ENCODE measurements around the gene SGIP1.

SGIP1 gene

DNA sequence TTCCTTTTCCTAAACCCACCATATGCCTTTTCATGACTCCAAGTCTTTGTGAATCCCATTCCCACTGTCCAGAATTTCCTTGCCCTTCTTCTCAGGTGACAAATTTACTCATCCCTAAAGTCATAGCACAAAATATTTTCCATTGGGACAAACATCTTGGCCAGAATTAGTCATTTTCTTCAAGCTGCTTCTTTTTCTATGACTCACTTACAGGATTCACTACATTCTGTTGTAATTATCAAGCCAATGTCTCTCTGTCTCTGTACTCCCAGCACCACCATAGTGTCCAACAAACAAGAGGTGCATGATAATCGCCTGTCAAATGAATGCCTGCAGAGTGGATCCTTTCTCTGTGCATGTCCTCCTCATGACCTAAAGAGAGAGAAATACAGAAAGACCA lies 37.8 kb downstream of the SGIP1 start:
- TF ChIP-seq, protein P1, sequence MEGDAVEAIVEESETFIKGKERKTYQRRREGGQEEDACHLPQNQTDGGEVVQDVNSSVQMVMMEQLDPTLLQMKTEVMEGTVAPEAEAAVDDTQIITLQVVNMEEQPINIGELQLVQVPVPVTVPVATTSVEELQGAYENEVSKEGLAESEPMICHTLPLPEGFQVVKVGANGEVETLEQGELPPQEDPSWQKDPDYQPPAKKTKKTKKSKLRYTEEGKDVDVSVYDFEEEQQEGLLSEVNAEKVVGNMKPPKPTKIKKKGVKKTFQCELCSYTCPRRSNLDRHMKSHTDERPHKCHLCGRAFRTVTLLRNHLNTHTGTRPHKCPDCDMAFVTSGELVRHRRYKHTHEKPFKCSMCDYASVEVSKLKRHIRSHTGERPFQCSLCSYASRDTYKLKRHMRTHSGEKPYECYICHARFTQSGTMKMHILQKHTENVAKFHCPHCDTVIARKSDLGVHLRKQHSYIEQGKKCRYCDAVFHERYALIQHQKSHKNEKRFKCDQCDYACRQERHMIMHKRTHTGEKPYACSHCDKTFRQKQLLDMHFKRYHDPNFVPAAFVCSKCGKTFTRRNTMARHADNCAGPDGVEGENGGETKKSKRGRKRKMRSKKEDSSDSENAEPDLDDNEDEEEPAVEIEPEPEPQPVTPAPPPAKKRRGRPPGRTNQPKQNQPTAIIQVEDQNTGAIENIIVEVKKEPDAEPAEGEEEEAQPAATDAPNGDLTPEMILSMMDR (IDR thresholded peaks at IDR 0.05) = no peak

DNA sequence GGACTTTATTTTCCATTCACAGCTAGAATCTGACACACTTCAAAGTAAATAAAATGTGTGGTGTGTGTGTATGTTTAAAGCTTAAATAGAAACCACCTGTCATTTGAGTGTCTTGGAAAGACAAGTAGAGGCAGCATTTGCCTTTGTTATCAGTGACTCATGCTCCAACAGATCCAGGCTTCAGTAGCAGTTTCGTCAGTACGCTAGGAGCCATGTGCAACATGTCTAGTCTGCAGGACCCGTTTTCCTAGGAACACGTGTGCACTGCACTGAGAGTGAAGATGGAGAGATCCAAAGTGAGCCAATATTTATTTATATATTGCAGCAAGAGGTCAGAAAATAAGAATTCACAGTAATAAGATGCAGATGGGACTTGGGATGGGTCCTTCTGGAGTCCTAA lies 41.8 kb downstream of the SGIP1 start:
- TF ChIP-seq, protein P1 (IDR thresholded peaks at IDR 0.05) = no peak

DNA sequence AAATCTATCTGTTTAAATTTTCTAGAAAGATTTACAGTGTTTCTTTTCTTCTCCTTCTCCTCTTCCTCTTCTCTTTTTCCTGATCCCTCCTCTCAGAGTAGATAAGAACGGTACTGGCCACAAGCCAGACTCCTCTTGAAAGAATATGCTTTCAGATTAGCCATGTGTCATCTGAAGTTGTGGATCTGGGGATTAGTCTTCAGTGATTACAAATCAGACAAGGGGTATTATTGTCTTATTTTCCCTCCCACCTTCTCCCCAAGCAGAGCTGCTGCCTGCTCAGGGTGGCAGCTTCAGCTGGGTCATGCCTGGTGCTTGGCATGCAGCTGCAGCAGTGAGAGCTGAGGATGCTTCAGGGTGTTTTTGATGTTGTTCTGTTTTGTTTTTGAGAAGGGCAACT lies 42.7 kb downstream of the SGIP1 start:
- TF ChIP-seq, protein P1 (IDR thresholded peaks at IDR 0.05) = no peak

DNA sequence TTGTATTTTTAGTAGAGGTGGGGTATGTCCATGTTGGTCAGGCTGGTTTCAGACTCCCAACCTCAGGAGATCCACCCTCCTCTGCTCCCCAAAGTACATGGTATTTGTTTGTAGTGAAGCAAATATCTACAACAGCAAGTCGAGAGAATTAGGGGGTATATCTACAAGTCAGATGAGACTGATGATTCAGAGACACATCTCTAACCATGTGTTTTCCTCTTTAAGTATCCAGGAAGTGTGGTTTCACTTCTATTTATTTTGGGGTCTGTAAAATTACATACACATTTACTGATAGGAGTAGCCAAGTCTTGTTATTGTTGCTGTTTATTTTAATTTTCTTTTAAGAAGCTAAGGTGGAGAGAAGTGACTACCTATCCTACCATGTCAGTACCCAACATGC lies 44.9 kb downstream of the SGIP1 start:
- TF ChIP-seq, protein P1 (IDR thresholded peaks at IDR 0.05) = no peak

DNA sequence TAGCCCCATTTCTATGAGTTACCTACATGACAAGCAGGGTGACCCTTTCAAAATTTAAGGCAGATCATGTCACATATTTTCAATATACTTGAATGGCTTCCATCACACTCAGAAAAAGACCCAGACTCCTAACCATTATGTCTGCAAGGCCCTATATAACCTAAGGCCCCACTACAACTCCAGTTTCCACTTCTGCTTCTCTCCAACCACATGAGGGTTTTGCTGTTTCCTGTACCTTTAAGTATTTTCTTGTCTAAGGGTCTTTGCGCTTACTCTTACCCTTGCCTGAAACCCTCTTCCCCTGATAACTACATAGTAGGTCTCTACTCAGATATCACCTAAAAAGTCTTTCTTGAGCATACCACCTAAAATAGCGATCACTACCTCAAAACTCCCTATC lies 46.1 kb downstream of the SGIP1 start:
- TF ChIP-seq, protein P1 (IDR thresholded peaks at IDR 0.05) = no peak

DNA sequence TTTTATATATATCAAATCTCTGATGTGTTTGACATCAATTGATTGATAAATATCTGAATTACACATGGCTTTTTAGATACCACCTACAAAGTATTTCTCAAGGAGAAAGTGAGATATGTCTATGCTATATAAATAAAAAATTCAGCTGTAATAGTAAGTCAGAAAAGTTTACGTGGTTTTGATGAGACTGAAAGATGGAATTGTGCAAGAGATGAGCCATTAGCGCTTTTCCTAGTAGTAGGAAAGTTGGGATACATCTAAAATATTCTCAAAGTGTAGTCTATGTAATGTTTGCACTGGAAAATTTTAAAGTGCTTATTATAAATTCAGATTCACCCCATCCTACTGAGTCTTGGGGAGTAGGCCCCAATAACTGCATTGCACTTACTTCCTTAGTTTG lies 49.1 kb downstream of the SGIP1 start:
- TF ChIP-seq, protein P1 (IDR thresholded peaks at IDR 0.05) = no peak

DNA sequence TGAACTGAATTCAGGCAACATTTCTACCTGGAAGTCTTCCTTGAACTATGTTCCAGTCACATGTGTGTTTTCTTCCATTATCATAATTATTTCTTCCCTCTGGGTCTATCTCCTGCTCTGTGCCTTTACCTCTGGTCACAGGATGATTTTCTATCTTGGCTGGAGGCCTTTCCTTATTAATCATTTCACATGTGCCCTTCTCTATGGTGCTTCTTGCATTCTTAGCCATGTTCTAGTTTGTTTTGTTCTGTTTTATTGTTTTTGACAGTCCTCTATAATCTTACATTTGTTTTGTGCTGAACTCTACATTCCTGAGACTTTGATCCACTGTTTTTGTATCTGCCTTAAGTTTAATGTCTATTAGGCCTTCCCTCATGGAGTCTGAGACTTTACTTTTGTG lies 51.0 kb downstream of the SGIP1 start:
- TF ChIP-seq, protein P1 (IDR thresholded peaks at IDR 0.05) = no peak

DNA sequence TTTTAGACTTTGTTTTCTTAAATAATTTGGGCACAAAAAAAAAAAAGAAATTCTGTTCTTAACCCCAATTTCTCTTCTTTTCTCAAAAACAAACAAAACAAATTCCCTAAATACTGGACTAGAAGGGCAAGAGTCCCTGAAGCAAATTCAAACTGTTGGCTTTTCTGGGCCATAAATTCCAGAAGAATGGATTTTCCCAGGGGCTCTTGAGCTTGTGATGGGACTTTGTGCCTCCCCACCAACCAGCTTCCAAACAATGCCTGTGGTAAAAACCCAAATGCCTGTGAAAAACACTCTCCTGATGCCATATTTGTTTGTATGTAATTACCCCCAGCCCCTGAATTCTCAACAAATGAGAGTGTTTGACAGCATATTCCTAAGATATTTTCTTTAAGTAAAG lies 55.4 kb downstream of the SGIP1 start:
- TF ChIP-seq, protein P1 (IDR thresholded peaks at IDR 0.05) = no peak
